HepG2 (cell line): ENCODE results near the gene DSG2. TPM values are rescaled to one million over a fixed set of nuclear protein-coding genes. Genes with fewer than 3 reads are reported as not detected.

Experiments used
- BRD4 ChIP-seq: sonication (generic); formaldehyde crosslinking; IDR thresholded peaks from 2 replicates; pipeline ENCODE4 v1.4.0; 2020; ENCODE audit warnings: missing genetic modification reagents
- EP300 ChIP-seq, 3 experiments: sonication (generic) in 1 of 3; formaldehyde crosslinking in 1 of 3; IDR thresholded peaks; 2 replicates each; pipeline versions ENCODE4 v1.5.1 to v1.6.1; 2011 to 2020; ENCODE audit warnings: low read depth in 2 of 3, low read length in 2 of 3, borderline replicate concordance in 1 of 3, improper control_type of control experiment in 1 of 3, mild to moderate bottlenecking in 1 of 3, missing genetic modification reagents in 1 of 3, moderate library complexity in 1 of 3
- ETV5 ChIP-seq: IDR thresholded peaks from 2 replicates; pipeline ENCODE4 v1.6.1; 2018; ENCODE audit warnings: missing biosample characterization, missing genetic modification reagents, inconsistent platforms, borderline replicate concordance
- HNRNPUL1 ChIP-seq: fragments of 200-400 bp; formaldehyde crosslinking; IDR thresholded peaks from 2 replicates; pipeline ENCODE4 v1.6.1; 2017; ENCODE audit warnings: low read depth, mild to moderate bottlenecking, low read length, moderate library complexity
- JDP2 ChIP-seq: sonication (generic); formaldehyde crosslinking; IDR thresholded peaks from 2 replicates; pipeline ENCODE4 v1.8.1; 2022; ENCODE audit warnings: missing genetic modification reagents, borderline replicate concordance
- NR3C1 ChIP-seq: sonication (generic); formaldehyde crosslinking; IDR thresholded peaks from 2 replicates; pipeline ENCODE4 v1.4.0; 2020; ENCODE audit warnings: missing genetic modification reagents
- SIN3B ChIP-seq: fragments of 150-350 bp; IDR thresholded peaks from 2 replicates; pipeline ENCODE4 v1.6.1; 2014; ENCODE audit warnings: low read length
- ZMYM4 ChIP-seq: sonication (generic); formaldehyde crosslinking; IDR thresholded peaks from 2 replicates; pipeline ENCODE4 v1.8.1; 2023; ENCODE audit warnings: mild to moderate bottlenecking, missing genetic modification reagents
- ZNF12 ChIP-seq: sonication (generic); formaldehyde crosslinking; IDR thresholded peaks from 2 replicates; pipeline ENCODE4 v1.5.0; 2020; ENCODE audit warnings: missing genetic modification reagents
- ZNF160 ChIP-seq: sonication (generic); formaldehyde crosslinking; IDR thresholded peaks from 2 replicates; pipeline ENCODE4 v1.8.0; 2022; ENCODE audit warnings: mild to moderate bottlenecking, inconsistent platforms, missing genetic modification reagents
- ZNF224 ChIP-seq: sonication (generic); formaldehyde crosslinking; IDR thresholded peaks from 2 replicates; pipeline ENCODE4 v1.5.0; 2020; ENCODE audit warnings: mild to moderate bottlenecking, missing genetic modification reagents
- ZNF326 ChIP-seq: sonication (generic); formaldehyde crosslinking; IDR thresholded peaks from 2 replicates; pipeline ENCODE4 v1.4.0; 2020; ENCODE audit warnings: missing genetic modification reagents, borderline replicate concordance
- ZNF614 ChIP-seq: IDR thresholded peaks from 2 replicates; pipeline ENCODE4 v1.6.1; 2018; ENCODE audit warnings: missing biosample characterization, missing genetic modification reagents, inconsistent platforms, borderline replicate concordance
- polyA plus RNA-seq, 8 experiments: library from polyadenylated mRNA; depleted of rRNA in 3 of 8; stranded (reverse) in 7 of 8; unstranded in 1 of 8; fragments of >200 nt; fragmentation: Illumina TruSeq in 4 of 8; extraction: Trizol in 4 of 8; gene quantifications; 2 replicates each; pipeline versions ENCODE4 v1.2.1 to v1.2.3, GENCODE V29; 2011 to 2016; ENCODE audit warnings: low read depth in 4 of 8, missing spikeins in 1 of 8, mixed read lengths in 1 of 8; ENCODE audit not compliant: insufficient read depth in 1 of 8
- total RNA-seq, 5 experiments: library from RNA; depleted of rRNA; stranded (reverse); fragments of >200 nt; fragmentation: Illumina TruSeq; extraction: Trizol; gene quantifications; 2 replicates each; pipeline ENCODE4 v1.2.3, GENCODE V29; 2016; ENCODE audit warnings: low read depth in 1 of 5
- TF ChIP-seq, protein P1 (sequence below): sonication (generic); formaldehyde crosslinking; IDR thresholded peaks from 2 replicates; pipeline ENCODE4 v1.4.0; 2020; ENCODE audit warnings: missing genetic modification reagents, low read depth, mild to moderate bottlenecking, borderline replicate concordance
- TF ChIP-seq, protein P2 (sequence below): sonication (generic); formaldehyde crosslinking; IDR thresholded peaks from one replicate; pipeline ENCODE4 v1.5.1; 2020; ENCODE audit warnings: mild to moderate bottlenecking, missing genetic modification reagents; ENCODE audit errors: not compliant biosample characterization
- TF ChIP-seq, protein P3 (sequence below): sonication (generic); formaldehyde crosslinking; IDR thresholded peaks from 2 replicates; pipeline ENCODE4 v1.8.1; 2023; ENCODE audit warnings: missing genetic modification reagents, inconsistent platforms, borderline replicate concordance

DSG2 gene
- total and polyA plus RNA-seq, 2 of the 13 experiments (the other 11 are each of a cell fraction or from before 2014, with no cell fraction given), result 23.3 to 66.7 TPM

DNA sequence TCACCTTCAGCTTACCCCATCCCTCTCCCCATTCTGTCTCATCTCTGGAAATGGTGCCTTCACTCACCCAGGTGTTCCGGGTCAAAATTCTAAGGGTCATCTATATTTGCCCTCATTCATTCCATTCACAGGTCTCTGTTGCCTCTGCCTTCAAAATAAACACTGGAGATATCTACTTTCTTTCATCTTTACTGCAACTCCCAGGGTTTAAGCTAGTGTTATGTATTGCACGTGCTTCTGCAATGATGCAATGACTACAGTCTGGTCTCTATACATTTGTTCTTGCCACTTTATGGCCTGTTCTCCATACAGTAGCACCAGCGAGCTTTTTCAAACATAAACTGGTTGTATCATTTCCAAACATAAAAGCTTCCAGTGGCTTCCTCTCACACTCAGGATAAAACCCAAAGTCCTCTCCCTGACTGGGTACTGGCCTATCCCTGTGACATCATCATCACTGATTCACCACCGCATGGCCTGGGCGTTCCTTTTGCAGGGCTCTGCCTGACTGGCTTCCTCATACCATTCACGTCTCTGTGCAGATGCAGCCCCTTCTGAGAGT lies 14.3 kb downstream of the DSG2 start (continued):
- TF ChIP-seq, protein P1, sequence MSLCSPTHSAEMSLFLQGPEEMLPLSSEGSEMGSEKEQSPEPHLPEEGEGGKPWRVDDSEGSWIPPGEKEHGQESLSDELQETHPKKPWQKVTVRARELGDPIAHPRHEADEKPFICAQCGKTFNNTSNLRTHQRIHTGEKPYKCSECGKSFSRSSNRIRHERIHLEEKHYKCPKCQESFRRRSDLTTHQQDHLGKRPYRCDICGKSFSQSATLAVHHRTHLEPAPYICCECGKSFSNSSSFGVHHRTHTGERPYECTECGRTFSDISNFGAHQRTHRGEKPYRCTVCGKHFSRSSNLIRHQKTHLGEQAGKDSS (CRISPR knock-in tag), result peak; percentile 56; the same call in 1 of the 2 replicates
- TF ChIP-seq ZMYM4 (CRISPR knock-in tag) (peak; percentile 93), ZNF326 (no peak), EP300 (IDR thresholded peaks at IDR 0.05; ENCODE audit: low read depth in 2 of 2, low read length in 2 of 2) (peak; percentile 93 to 94; a peak in 3 of 4 replicates), EP300 (CRISPR knock-in tag; IDR thresholded peaks at IDR 0.05; ENCODE audit: borderline replicate concordance) (peak; percentile 96), ZNF12 (peak; percentile 58; the same call in 1 of the 2 replicates), ETV5 (CRISPR knock-in tag) (peak; percentile 60), ZNF160 (peak; percentile 76), BRD4 (0 out of 2 replicates have a peak, but pooled peaks have one; percentile 45), ZNF224 (CRISPR knock-in tag) (no peak), JDP2 (CRISPR knock-in tag) (peak; percentile 24; the same call in 1 of the 2 replicates), SIN3B (no peak), NR3C1 (CRISPR knock-in tag) (no peak), ZNF614 (CRISPR knock-in tag) (peak; percentile 80; the same call in 1 of the 2 replicates), HNRNPUL1 (no peak)
- TF ChIP-seq, protein P2, sequence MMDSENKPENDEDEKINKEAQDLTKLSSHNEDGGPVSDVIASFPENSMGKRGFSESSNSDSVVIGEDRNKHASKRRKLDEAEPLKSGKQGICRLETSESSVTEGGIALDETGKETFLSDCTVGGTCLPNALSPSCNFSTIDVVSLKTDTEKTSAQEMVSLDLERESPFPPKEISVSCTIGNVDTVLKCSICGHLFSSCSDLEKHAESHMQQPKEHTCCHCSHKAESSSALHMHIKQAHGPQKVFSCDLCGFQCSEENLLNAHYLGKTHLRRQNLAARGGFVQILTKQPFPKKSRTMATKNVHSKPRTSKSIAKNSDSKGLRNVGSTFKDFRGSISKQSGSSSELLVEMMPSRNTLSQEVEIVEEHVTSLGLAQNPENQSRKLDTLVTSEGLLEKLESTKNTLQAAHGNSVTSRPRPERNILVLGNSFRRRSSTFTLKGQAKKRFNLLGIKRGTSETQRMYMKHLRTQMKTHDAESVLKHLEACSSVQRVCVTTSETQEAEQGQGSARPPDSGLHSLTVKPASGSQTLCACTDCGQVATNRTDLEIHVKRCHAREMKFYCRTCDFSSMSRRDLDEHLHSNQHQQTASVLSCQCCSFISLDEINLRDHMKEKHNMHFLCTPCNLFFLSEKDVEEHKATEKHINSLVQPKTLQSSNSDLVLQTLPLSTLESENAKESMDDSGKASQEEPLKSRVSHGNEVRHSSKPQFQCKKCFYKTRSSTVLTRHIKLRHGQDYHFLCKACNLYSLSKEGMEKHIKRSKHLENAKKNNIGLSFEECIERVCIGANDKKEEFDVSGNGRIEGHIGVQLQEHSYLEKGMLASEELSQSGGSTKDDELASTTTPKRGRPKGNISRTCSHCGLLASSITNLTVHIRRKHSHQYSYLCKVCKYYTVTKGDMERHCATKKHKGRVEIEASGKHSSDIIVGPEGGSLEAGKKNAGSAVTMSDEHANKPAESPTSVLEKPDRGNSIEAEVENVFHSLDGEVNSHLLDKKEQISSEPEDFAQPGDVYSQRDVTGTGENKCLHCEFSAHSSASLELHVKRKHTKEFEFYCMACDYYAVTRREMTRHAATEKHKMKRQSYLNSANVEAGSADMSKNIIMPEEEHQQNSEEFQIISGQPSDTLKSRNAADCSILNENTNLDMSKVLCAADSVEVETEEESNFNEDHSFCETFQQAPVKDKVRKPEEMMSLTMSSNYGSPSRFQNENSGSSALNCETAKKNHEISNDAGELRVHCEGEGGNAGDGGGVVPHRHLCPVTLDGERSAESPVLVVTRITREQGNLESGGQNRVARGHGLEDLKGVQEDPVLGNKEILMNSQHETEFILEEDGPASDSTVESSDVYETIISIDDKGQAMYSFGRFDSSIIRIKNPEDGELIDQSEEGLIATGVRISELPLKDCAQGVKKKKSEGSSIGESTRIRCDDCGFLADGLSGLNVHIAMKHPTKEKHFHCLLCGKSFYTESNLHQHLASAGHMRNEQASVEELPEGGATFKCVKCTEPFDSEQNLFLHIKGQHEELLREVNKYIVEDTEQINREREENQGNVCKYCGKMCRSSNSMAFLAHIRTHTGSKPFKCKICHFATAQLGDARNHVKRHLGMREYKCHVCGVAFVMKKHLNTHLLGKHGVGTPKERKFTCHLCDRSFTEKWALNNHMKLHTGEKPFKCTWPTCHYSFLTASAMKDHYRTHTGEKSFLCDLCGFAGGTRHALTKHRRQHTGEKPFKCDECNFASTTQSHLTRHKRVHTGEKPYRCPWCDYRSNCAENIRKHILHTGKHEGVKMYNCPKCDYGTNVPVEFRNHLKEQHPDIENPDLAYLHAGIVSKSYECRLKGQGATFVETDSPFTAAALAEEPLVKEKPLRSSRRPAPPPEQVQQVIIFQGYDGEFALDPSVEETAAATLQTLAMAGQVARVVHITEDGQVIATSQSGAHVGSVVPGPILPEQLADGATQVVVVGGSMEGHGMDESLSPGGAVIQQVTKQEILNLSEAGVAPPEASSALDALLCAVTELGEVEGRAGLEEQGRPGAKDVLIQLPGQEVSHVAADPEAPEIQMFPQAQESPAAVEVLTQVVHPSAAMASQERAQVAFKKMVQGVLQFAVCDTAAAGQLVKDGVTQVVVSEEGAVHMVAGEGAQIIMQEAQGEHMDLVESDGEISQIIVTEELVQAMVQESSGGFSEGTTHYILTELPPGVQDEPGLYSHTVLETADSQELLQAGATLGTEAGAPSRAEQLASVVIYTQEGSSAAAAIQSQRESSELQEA (CRISPR knock-in tag), result no peak
- TF ChIP-seq, protein P3, sequence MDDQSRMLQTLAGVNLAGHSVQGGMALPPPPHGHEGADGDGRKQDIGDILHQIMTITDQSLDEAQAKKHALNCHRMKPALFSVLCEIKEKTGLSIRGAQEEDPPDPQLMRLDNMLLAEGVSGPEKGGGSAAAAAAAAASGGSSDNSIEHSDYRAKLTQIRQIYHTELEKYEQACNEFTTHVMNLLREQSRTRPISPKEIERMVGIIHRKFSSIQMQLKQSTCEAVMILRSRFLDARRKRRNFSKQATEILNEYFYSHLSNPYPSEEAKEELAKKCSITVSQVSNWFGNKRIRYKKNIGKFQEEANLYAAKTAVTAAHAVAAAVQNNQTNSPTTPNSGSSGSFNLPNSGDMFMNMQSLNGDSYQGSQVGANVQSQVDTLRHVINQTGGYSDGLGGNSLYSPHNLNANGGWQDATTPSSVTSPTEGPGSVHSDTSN (CRISPR knock-in tag), result no peak
